Mucosa of descending colon (tissue), 3 donors: ENCODE results near the gene SMARCA5. TPM values are rescaled to one million over a fixed set of nuclear protein-coding genes. Genes with fewer than 3 reads are reported as not detected.

ENCODE experiments used
- ATAC-seq: fragments of 200-7000 bp; cut with Tn5 transposase; one replicate; pipeline ENCODE4 v1.9.1; 2020; ENCODE audit warnings: mild to moderate bottlenecking, moderate library complexity
- DNase-seq, 3 donors: peaks; one replicate each; pipeline ENCODE4 v3.0.0-alpha.2; 2020
- H3K36me3 ChIP-seq: fragments of 200-600 bp; one replicate; pipeline ENCODE4 v1.8.0; 2021; ENCODE audit warnings: low read depth, mild to moderate bottlenecking
- H3K4me1 ChIP-seq: fragments of 200-600 bp; one replicate; pipeline ENCODE4 v1.8.0; 2021; ENCODE audit warnings: low read depth, mild to moderate bottlenecking
- H3K4me3 ChIP-seq: fragments of 200-600 bp; one replicate; pipeline ENCODE4 v1.8.0; 2021; ENCODE audit warnings: mild to moderate bottlenecking
- H3K9me3 ChIP-seq: fragments of 200-600 bp; one replicate; pipeline ENCODE4 v1.8.0; 2021; ENCODE audit warnings: mild to moderate bottlenecking
- intact Hi-C, 2 donors: fragments of 100-400 bp; cut with DNase I in 1 of 2; cut with micrococcal nuclease in 1 of 2; formaldehyde crosslinking; loops; one replicate each; pipeline versions ENCODE4 v1.11.0 to v1.11.1; 2022; cut with DNase I, micrococcal nuclease
- total RNA-seq, 3 donors: library from RNA; stranded (reverse); fragmentation: NEBNext Ultra II Directional in 2 of 3; extraction: Animal tissue kit (Norgen Biotek cat#: 25700) in 2 of 3; gene quantifications; one replicate each; pipeline versions ENCODE4 v1.2.1 to v1.2.4, GENCODE V29; 2021 to 2023
- TF ChIP-seq, protein P1 (sequence below): fragments of 200-600 bp; IDR thresholded peaks from one replicate; pipeline ENCODE4 v1.8.0; 2022; ENCODE audit warnings: antibody characterized with exemption, mild to moderate bottlenecking
- donor health status: DM: no; HTN: no; CAD: no; lungs with moderate emphysema.
- donor health status: DM: no; HTN: no; CAD: no.
- donor health status: DM: no; HTN: yes; CAD: no.

The SMARCA5 gene
- total RNA-seq, 3 donors from 2014 or later: 27.9 to 45.9 (median 30.5) TPM

- Histone ChIP-seq H3K4me1 (no peaks in the 10 kb centered on the region), H3K9me3 (no peaks in the 10 kb centered on the region), H3K4me3 (no peak overlapping the region), H3K36me3 (no peaks in the 10 kb centered on the region)
- DNase-seq (peak in 1 of 3 donors; percentile 44), ATAC-seq (peak; percentile 39)
- intact Hi-C loops: loop anchor here (5.0 to 10.0 kb wide), 2 partner anchors 276 to 278 kb away; no protein-coding TSS in a partner anchor
- TF ChIP-seq, protein P1, sequence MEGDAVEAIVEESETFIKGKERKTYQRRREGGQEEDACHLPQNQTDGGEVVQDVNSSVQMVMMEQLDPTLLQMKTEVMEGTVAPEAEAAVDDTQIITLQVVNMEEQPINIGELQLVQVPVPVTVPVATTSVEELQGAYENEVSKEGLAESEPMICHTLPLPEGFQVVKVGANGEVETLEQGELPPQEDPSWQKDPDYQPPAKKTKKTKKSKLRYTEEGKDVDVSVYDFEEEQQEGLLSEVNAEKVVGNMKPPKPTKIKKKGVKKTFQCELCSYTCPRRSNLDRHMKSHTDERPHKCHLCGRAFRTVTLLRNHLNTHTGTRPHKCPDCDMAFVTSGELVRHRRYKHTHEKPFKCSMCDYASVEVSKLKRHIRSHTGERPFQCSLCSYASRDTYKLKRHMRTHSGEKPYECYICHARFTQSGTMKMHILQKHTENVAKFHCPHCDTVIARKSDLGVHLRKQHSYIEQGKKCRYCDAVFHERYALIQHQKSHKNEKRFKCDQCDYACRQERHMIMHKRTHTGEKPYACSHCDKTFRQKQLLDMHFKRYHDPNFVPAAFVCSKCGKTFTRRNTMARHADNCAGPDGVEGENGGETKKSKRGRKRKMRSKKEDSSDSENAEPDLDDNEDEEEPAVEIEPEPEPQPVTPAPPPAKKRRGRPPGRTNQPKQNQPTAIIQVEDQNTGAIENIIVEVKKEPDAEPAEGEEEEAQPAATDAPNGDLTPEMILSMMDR: peak; percentile 15
Measured at GRCh38 chr4:143482840-143483239, 30.7 kb upstream of the SMARCA5 start.

DNA sequence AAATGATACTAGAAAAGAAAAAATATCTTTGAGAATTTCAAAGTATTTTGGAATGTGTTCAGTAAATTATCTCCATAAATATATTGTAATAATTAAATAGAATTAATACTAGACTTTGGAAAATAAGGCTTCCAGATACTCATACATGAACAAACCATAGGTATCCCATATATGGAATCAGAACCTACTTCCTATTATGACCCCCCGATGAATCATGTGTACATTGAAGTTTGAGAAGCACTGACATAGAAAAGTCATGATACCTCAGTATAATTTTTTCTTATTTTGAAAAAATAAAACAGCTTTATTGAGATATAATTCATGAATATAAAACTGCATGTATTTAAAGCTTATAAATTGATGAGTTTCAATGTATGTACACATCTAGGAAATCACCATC lies 27.2 kb upstream of the SMARCA5 start:
- TF ChIP-seq, protein P1: no peak
- H3K4me3 ChIP-seq: no peak overlapping the region
- intact Hi-C loops: loop anchor here in 1 of 2 donors (10.0 kb wide), 1 partner anchor 282 kb away; no protein-coding TSS in a partner anchor
- H3K4me1 ChIP-seq: no peaks in the 10 kb centered on the region
- ATAC-seq (no peak), DNase-seq (no peak)
- no peaks in the 10 kb centered on the region for H3K9me3 ChIP-seq
- H3K36me3 ChIP-seq: no peaks in the 10 kb centered on the region

- DNase-seq: no peak
- Histone ChIP-seq H3K9me3 (no peaks in the 10 kb centered on the region), H3K4me1 (no peaks in the 10 kb centered on the region), H3K36me3 (no peaks in the 10 kb centered on the region), H3K4me3 (no peak overlapping the region)
- intact Hi-C loops: loop anchor here in 1 of 2 donors (10.0 kb wide), 1 partner anchor 284 kb away; no protein-coding TSS in a partner anchor
- TF ChIP-seq, protein P1: no peak
- no peak for ATAC-seq
Measured at GRCh38 chr4:143488687-143489086, 24.8 kb upstream of the SMARCA5 start.

GRCh38 chr4:143489106-143489505 lies 24.4 kb upstream of the SMARCA5 start:
- Histone ChIP-seq H3K36me3 (no peaks in the 10 kb centered on the region), H3K4me1 (no peaks in the 10 kb centered on the region), H3K4me3 (no peak overlapping the region), H3K9me3 (no peaks in the 10 kb centered on the region)
- ATAC-seq (no peak), DNase-seq (no peak)
- TF ChIP-seq, protein P1: no peak
- intact Hi-C loops: loop anchor here in 1 of 2 donors (10.0 kb wide), 1 partner anchor 284 kb away; no protein-coding TSS in a partner anchor

GRCh38 chr4:143498021-143498420 lies 15.5 kb upstream of the SMARCA5 start:
- Histone ChIP-seq H3K36me3 (no peaks in the 10 kb centered on the region), H3K9me3 (no peaks in the 10 kb centered on the region), H3K4me3 (no peak overlapping the region), H3K4me1 (no peaks in the 10 kb centered on the region)
- TF ChIP-seq, protein P1: no peak
- DNase-seq: no peak
- no peak for ATAC-seq
- intact Hi-C loops: no loop called here

GRCh38 chr4:143502231-143502630 lies 11.3 kb upstream of the SMARCA5 start:
- ATAC-seq (no peak), DNase-seq (no peak)
- H3K36me3 ChIP-seq: no peaks in the 10 kb centered on the region
- intact Hi-C loops: no loop called here
- TF ChIP-seq, protein P1: no peak
- H3K9me3 ChIP-seq: no peaks in the 10 kb centered on the region
- no peak overlapping the region for H3K4me3 ChIP-seq
- H3K4me1 ChIP-seq: no peaks in the 10 kb centered on the region
